ENCODE measurements around the gene OXNAD1. TPM values are rescaled to one million over a fixed set of nuclear protein-coding genes. Genes with fewer than 3 reads are reported as not detected.

OXNAD1 gene
- total and polyA plus RNA-seq, 2 of the 13 experiments (the other 11 are each of a cell fraction or from before 2014, with no cell fraction given): 9.9 to 18.8 TPM

DNA sequence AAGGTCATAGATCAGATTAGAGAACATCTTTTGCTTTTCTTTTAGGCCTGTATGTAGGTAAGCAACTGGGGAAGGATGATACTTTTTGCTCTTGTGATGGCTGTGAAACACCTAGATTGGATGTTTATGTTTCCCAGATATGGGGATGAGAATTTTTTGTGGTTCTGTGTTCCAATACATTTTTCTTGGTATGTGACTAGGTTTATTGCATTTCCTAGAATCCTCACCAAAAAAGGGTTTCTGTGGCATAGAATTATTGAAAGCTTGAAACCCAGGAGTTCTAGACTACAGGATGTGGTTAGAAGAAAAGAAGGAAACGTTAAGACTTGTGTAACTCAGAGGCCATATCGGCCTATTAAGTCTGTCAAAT is 25.8 kb downstream of the OXNAD1 start:
- TF ChIP-seq, protein P1, sequence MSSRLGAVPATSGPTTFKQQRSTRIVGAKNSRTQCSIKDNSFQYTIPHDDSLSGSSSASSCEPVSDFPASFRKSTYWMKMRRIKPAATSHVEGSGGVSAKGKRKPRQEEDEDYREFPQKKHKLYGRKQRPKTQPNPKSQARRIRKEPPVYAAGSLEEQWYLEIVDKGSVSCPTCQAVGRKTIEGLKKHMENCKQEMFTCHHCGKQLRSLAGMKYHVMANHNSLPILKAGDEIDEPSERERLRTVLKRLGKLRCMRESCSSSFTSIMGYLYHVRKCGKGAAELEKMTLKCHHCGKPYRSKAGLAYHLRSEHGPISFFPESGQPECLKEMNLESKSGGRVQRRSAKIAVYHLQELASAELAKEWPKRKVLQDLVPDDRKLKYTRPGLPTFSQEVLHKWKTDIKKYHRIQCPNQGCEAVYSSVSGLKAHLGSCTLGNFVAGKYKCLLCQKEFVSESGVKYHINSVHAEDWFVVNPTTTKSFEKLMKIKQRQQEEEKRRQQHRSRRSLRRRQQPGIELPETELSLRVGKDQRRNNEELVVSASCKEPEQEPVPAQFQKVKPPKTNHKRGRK (CRISPR knock-in tag; IDR thresholded peaks at IDR 0.05): no peak
- TF ChIP-seq ZKSCAN1 (IDR thresholded peaks at IDR 0.05; ENCODE audit: low read length) (no peak), DR1 (CRISPR knock-in tag; IDR thresholded peaks at IDR 0.05) (no peak), ZSCAN20 (CRISPR knock-in tag; IDR thresholded peaks at IDR 0.05; ENCODE audit: borderline replicate concordance) (no peak), SALL1 (CRISPR knock-in tag; IDR thresholded peaks at IDR 0.05) (no peak), ZNF678 (CRISPR knock-in tag; IDR thresholded peaks at IDR 0.05) (no peak), RFX5 (IDR thresholded peaks at IDR 0.05; ENCODE audit: low read depth, low read length) (no peak), ZNF234 (CRISPR knock-in tag; conservative IDR thresholded peaks at IDR 0.05) (no peak), ZNF720 (CRISPR knock-in tag; IDR thresholded peaks at IDR 0.05) (no peak), ZSCAN9 (CRISPR knock-in tag; IDR thresholded peaks at IDR 0.05; ENCODE audit: borderline replicate concordance) (no peak), PAX8 (CRISPR knock-in tag; IDR thresholded peaks at IDR 0.05; ENCODE audit: borderline replicate concordance) (no peak)
- TF ChIP-seq, protein P2, sequence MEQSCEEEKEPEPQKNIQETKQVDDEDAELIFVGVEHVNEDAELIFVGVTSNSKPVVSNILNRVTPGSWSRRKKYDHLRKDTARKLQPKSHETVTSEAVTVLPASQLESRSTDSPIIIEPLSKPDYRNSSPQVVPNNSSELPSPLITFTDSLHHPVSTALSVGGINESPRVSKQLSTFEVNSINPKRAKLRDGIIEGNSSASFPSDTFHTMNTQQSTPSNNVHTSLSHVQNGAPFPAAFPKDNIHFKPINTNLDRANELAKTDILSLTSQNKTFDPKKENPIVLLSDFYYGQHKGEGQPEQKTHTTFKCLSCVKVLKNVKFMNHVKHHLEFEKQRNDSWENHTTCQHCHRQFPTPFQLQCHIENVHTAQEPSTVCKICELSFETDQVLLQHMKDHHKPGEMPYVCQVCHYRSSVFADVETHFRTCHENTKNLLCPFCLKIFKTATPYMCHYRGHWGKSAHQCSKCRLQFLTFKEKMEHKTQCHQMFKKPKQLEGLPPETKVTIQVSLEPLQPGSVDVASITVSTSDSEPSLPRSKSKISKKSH (CRISPR knock-in tag; IDR thresholded peaks at IDR 0.05; ENCODE audit: borderline replicate concordance): no peak
- no TSS peak for BruUV-seq (replicated peaks)
- H3K36me3 ChIP-seq (replicated peaks in 1 of 2; ENCODE audit: control insufficient read depth in 1 of 2, insufficient read depth in 2 of 2, low read length in 2 of 2): peaks cover 4 to 52% of the 10 kb centered on the region in 2 experiments
- no peak overlapping the region for H3K27ac ChIP-seq (ENCODE audit: extremely low read length, insufficient read depth, low read length)
- H3K4me3 ChIP-seq (replicated peaks in 1 of 3; ENCODE audit: insufficient read depth in 1 of 3, low read depth in 2 of 3, low read length in 3 of 3): no peak overlapping the region
- ChIA-PET CTCF (ENCODE audit: low intra/inter-chr PET ratio, low total read pairs) (interaction anchor here (1.7 to 3.3 kb wide), 2 partner anchors 256 to 260 kb away, joined by 4 to 51 read pairs; no protein-coding TSS in a partner anchor), POLR2A (no interaction called here)
- no peak overlapping the region for H3K9ac ChIP-seq (ENCODE audit: insufficient read depth, low read depth, low read length)
- intact Hi-C loops (cut with micrococcal nuclease; ENCODE audit: unreplicated experiment): loop anchor here (1.0 kb wide), 2 partner anchors 226 to 259 kb away; no protein-coding TSS in a partner anchor
- ATAC-seq: no peak
- no peaks in the 10 kb centered on the region for H3K79me2 ChIP-seq (ENCODE audit: insufficient read depth, low read length)
- H3K9me3 ChIP-seq (ENCODE audit: low read length): peaks cover 10% of the 10 kb centered on the region; the same call in 1 of the 2 replicates
- H4K20me1 ChIP-seq (ENCODE audit: insufficient read depth, low read length): no peaks in the 10 kb centered on the region; the same call in 1 of the 2 replicates
- H3K4me2 ChIP-seq (ENCODE audit: low read depth, low read length): no peak overlapping the region
- H3K27me3 ChIP-seq (ENCODE audit: control insufficient read depth in 1 of 2, insufficient read depth in 2 of 2, low read length in 2 of 2): no peaks in the 10 kb centered on the region
- no peak for DNase-seq (ENCODE audit: low spot score)
- in situ Hi-C loops (cut with HindIII; ENCODE audit: extremely low pct_ligation_motif_present, low pct_unique_long_range_greater_than_20kb): loop anchor here (5.0 to 10.0 kb wide), 2 partner anchors 224 to 261 kb away; partner anchors contain the start of gene RFTN1
- H3K4me1 ChIP-seq (ENCODE audit: insufficient read depth, low read length): no peaks in the 10 kb centered on the region
- WGBS (ENCODE audit: low lambda C conversion rate): 98% methylated on average over 2 of the region's 2 CpGs
- no peak overlapping the region for H2AFZ ChIP-seq (ENCODE audit: low read length)
- no peak for FAIRE-seq

Measured in HepG2 (cell line).